HFF-Myc (cell line): ENCODE results near the gene TRIM34.
"Not testable (repeated sequence)": the region's sequence is repeated elsewhere in the genome, so short reads cannot be mapped to it uniquely, and the experiment has no call there.

Experiments used
- DNase-seq: peaks from one replicate; pipeline ENCODE4 v3.0.0-alpha.2; 2011; ENCODE audit warnings: low read depth; ENCODE audit errors: extremely low read depth
- H3K4me3 ChIP-seq: replicated peaks from 2 replicates; pipeline ENCODE4 v1.5.1; 2011; ENCODE audit warnings: low read depth, mild to moderate bottlenecking, control low read depth, low read length
- TF ChIP-seq, protein P1 (sequence below): IDR thresholded peaks from 2 replicates; pipeline ENCODE4 v1.5.1; 2012; ENCODE audit warnings: mild to moderate bottlenecking, low read depth, low read length, control low read depth; ENCODE audit errors: missing control alignments

Gene TRIM34

GRCh38 chr11:5631969-5632635 lies 7.3 kb downstream of the TRIM34 start:
- no peak overlapping the region for H3K4me3 ChIP-seq
- DNase-seq, result no peak
- TF ChIP-seq, protein P1, sequence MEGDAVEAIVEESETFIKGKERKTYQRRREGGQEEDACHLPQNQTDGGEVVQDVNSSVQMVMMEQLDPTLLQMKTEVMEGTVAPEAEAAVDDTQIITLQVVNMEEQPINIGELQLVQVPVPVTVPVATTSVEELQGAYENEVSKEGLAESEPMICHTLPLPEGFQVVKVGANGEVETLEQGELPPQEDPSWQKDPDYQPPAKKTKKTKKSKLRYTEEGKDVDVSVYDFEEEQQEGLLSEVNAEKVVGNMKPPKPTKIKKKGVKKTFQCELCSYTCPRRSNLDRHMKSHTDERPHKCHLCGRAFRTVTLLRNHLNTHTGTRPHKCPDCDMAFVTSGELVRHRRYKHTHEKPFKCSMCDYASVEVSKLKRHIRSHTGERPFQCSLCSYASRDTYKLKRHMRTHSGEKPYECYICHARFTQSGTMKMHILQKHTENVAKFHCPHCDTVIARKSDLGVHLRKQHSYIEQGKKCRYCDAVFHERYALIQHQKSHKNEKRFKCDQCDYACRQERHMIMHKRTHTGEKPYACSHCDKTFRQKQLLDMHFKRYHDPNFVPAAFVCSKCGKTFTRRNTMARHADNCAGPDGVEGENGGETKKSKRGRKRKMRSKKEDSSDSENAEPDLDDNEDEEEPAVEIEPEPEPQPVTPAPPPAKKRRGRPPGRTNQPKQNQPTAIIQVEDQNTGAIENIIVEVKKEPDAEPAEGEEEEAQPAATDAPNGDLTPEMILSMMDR, result no peak

DNA sequence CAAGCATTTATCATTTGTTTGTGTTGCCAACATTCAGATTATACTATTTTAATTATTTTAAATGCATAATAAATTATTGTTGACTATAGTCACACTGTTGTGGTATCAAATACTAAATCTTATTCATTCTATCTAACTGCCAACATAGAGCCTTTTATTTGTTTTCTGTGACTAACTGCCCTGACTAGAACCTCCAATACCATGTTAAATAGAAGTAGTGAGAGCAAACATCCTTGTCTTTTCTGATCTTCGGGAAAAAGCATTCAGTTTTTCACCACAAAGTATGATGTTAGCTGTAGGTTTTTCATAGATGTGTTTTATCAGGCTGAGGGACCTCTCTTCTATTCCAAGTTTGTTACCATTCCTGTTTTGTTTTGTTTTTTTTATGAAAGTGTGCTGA lies 15.2 kb downstream of the TRIM34 start:
- no peak overlapping the region for H3K4me3 ChIP-seq
- TF ChIP-seq, protein P1, result no peak
- no peak for DNase-seq

GRCh38 chr11:5643585-5643984 lies 18.8 kb downstream of the TRIM34 start:
- H3K4me3 ChIP-seq, result no peak overlapping the region
- no peak for DNase-seq
- TF ChIP-seq, protein P1, result no peak

DNA sequence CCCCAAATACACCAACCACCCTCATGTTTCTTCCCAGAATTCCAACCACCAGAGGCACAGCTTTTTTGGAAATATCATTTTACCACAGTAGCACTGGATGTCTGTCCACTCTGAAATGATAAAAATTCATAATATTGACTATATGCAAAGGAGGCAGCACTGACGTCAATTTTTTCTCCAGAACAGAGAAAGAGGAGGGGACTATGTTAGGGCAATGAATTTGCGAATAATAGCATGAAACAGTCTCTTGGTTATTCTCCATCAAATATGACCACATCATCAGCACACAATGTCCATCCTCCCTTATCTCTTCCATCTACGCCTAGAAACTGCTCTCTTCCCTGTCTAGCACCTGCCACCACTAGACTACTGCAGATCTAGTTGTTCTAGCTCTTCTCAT lies 21.3 kb downstream of the TRIM34 start:
- TF ChIP-seq, protein P1, result no peak

GRCh38 chr11:5655474-5655873 lies 30.7 kb downstream of the TRIM34 start:
- no peak overlapping the region for H3K4me3 ChIP-seq
- TF ChIP-seq, protein P1, result no peak
- no peak for DNase-seq

More for the DNA sequence above, 21.3 kb downstream of the TRIM34 start:
- no peak overlapping the region for H3K4me3 ChIP-seq
- no peak for DNase-seq

GRCh38 chr11:5656956-5657355 lies 32.2 kb downstream of the TRIM34 start:
- not testable (repeated sequence) for H3K4me3 ChIP-seq, DNase-seq

GRCh38 chr11:5658318-5658717 lies 33.5 kb downstream of the TRIM34 start:
- TF ChIP-seq, protein P1, result no peak
- no peak overlapping the region for H3K4me3 ChIP-seq
- no peak for DNase-seq
